ENCODE data around the gene DCAF8. TPM values are rescaled to one million over a fixed set of nuclear protein-coding genes. Genes with fewer than 3 reads are reported as not detected.

Gene DCAF8
- total RNA-seq, 1 experiment from 2014 or later = 181 TPM

GRCh38 chr1:160257411-160258015 lies 4.8 kb downstream of the DCAF8 start:
- BruUV-seq (replicated peaks) = no TSS peak
- H3K27me3 Mint-ChIP-seq (ENCODE audit: insufficient read depth, unreplicated experiment) = no peaks in the 10 kb centered on the region
- CTCF ChIA-PET = interaction anchor here (0.6 to 12.2 kb wide), 17 partner anchors 8 to 968 kb away, joined by 3 to 133 read pairs (median 5); partner anchors contain the start of gene TOMM40L
- TF ChIP-seq CTCF (IDR thresholded peaks at IDR 0.05; ENCODE audit: unreplicated experiment) = no peak
- H3K27ac Mint-ChIP-seq (ENCODE audit: low read depth, unreplicated experiment) = no peak overlapping the region
- intact Hi-C loops (cut with micrococcal nuclease) = no loop called here
- no peaks in the 10 kb centered on the region for H3K9me3 Mint-ChIP-seq (ENCODE audit: unreplicated experiment)
- H3K36me3 Mint-ChIP-seq (ENCODE audit: insufficient read depth, unreplicated experiment) = peaks cover 72% of the 10 kb centered on the region
- no peak overlapping the region for H3K4me3 Mint-ChIP-seq (ENCODE audit: unreplicated experiment)
- no peak for DNase-seq (ENCODE audit: unreplicated experiment)
- POLR2A ChIA-PET = interaction anchor here (0.6 to 2.3 kb wide), 17 partner anchors 20 to 1242 kb away, joined by 3 to 28 read pairs (median 3); partner anchors contain the start of genes PEA15 and PEX19
- peaks cover 35% of the 10 kb centered on the region for H3K4me1 Mint-ChIP-seq (ENCODE audit: insufficient read depth, unreplicated experiment)

- POLR2A ChIA-PET = interaction anchor here (0.6 to 2.3 kb wide), 13 partner anchors 21 to 339 kb away, joined by 3 to 28 read pairs (median 4); partner anchors contain the start of genes PEA15 and PEX19
- no TSS peak for BruUV-seq (replicated peaks)
- Mint-ChIP-seq H3K27me3 (ENCODE audit: insufficient read depth, unreplicated experiment) (no peaks in the 10 kb centered on the region), H3K9me3 (ENCODE audit: unreplicated experiment) (no peaks in the 10 kb centered on the region), H3K27ac (ENCODE audit: low read depth, unreplicated experiment) (no peak overlapping the region), H3K4me1 (ENCODE audit: insufficient read depth, unreplicated experiment) (peaks cover 45% of the 10 kb centered on the region), H3K36me3 (ENCODE audit: insufficient read depth, unreplicated experiment) (peaks cover 72% of the 10 kb centered on the region), H3K4me3 (ENCODE audit: unreplicated experiment) (no peak overlapping the region)
- CTCF ChIA-PET = interaction anchor here (0.6 to 12.2 kb wide), 15 partner anchors 9 to 969 kb away, joined by 3 to 133 read pairs (median 4); partner anchors contain the start of genes PEA15 and TOMM40L
- no peak for TF ChIP-seq CTCF (IDR thresholded peaks at IDR 0.05; ENCODE audit: unreplicated experiment)
- intact Hi-C loops (cut with micrococcal nuclease) = no loop called here
- peak; percentile 84 for DNase-seq (ENCODE audit: unreplicated experiment)
Measured at GRCh38 chr1:160256396-160257046, 5.8 kb downstream of the DCAF8 start.

GRCh38 chr1:160255781-160256300 lies 6.5 kb downstream of the DCAF8 start:
- ChIA-PET POLR2A (interaction anchor here (1.6 to 5.6 kb wide), 3 partner anchors 12 to 29 kb away, joined by 6 to 28 read pairs (median 27); partner anchors contain the start of gene PEX19), CTCF (interaction anchor here (0.9 to 9.6 kb wide), 11 partner anchors 10 to 170 kb away, joined by 3 to 187 read pairs (median 11); partner anchors contain the start of gene CASQ1)
- intact Hi-C loops (cut with micrococcal nuclease) = no loop called here
- no peak overlapping the region for H3K4me3 Mint-ChIP-seq (ENCODE audit: unreplicated experiment)
- no peak for TF ChIP-seq CTCF (IDR thresholded peaks at IDR 0.05; ENCODE audit: unreplicated experiment)
- peaks cover 76% of the 10 kb centered on the region for H3K36me3 Mint-ChIP-seq (ENCODE audit: insufficient read depth, unreplicated experiment)
- no peaks in the 10 kb centered on the region for H3K27me3 Mint-ChIP-seq (ENCODE audit: insufficient read depth, unreplicated experiment)
- no peak overlapping the region for H3K27ac Mint-ChIP-seq (ENCODE audit: low read depth, unreplicated experiment)
- no TSS peak for BruUV-seq (replicated peaks)
- DNase-seq (ENCODE audit: unreplicated experiment) = no peak
- peaks cover 48% of the 10 kb centered on the region for H3K4me1 Mint-ChIP-seq (ENCODE audit: insufficient read depth, unreplicated experiment)
- H3K9me3 Mint-ChIP-seq (ENCODE audit: unreplicated experiment) = no peaks in the 10 kb centered on the region

Data from MCF 10A (cell line).